Measurements from ENCODE around the gene ZFTA.

Gene ZFTA

GRCh38 chr11:63770763-63771162, 2.2 kb upstream of the ZFTA start:
- H3K4me3 ChIP-seq (ENCODE audit: low read depth in 1 of 2, low read length in 2 of 2), result no peak overlapping the region
- no peaks in the 10 kb centered on the region for H3K9me3 ChIP-seq (ENCODE audit: low read length)
- H3K36me3 ChIP-seq (ENCODE audit: insufficient read depth, low read length), result no peaks in the 10 kb centered on the region
- H3K9ac ChIP-seq (ENCODE audit: low read length), result no peak overlapping the region
- H3K27ac ChIP-seq (ENCODE audit: low read depth, low read length), result no peak overlapping the region
- no peaks in the 10 kb centered on the region for H3K27me3 ChIP-seq (ENCODE audit: control insufficient read depth in 1 of 2, insufficient read depth in 2 of 2, low read length in 2 of 2)
- peaks cover 24% of the 10 kb centered on the region for H3K4me1 ChIP-seq (ENCODE audit: insufficient read depth, low read length)

GRCh38 chr11:63769714-63770455, 1.3 kb upstream of the ZFTA start:
- peak overlapping the region; percentile 34 for H3K27ac ChIP-seq (ENCODE audit: low read depth, low read length)
- peaks cover 32% of the 10 kb centered on the region for H3K4me1 ChIP-seq (ENCODE audit: insufficient read depth, low read length)
- no peaks in the 10 kb centered on the region for H3K27me3 ChIP-seq (ENCODE audit: control insufficient read depth in 1 of 2, insufficient read depth in 2 of 2, low read length in 2 of 2)
- no peaks in the 10 kb centered on the region for H3K9me3 ChIP-seq (ENCODE audit: low read length)
- H3K36me3 ChIP-seq (ENCODE audit: insufficient read depth, low read length), result no peaks in the 10 kb centered on the region
- peak overlapping the region; percentile 53 to 65 for H3K4me3 ChIP-seq (ENCODE audit: low read depth in 1 of 2, low read length in 2 of 2)
- H3K9ac ChIP-seq (ENCODE audit: low read length), result no peak overlapping the region

GRCh38 chr11:63769042-63769713, 603 bp upstream of the ZFTA start:
- no peaks in the 10 kb centered on the region for H3K36me3 ChIP-seq (ENCODE audit: insufficient read depth, low read length)
- no peaks in the 10 kb centered on the region for H3K9me3 ChIP-seq (ENCODE audit: low read length)
- H3K27me3 ChIP-seq (ENCODE audit: control insufficient read depth in 1 of 2, insufficient read depth in 2 of 2, low read length in 2 of 2), result no peaks in the 10 kb centered on the region
- peaks cover 32% of the 10 kb centered on the region for H3K4me1 ChIP-seq (ENCODE audit: insufficient read depth, low read length)
- peak overlapping the region; percentile 34 for H3K27ac ChIP-seq (ENCODE audit: low read depth, low read length)
- H3K4me3 ChIP-seq (ENCODE audit: low read depth in 1 of 2, low read length in 2 of 2), result peak overlapping the region; percentile 53 to 65
- H3K9ac ChIP-seq (ENCODE audit: low read length), result no peak overlapping the region

GRCh38 chr11:63767565-63768236, 874 bp downstream of the ZFTA start:
- no peaks in the 10 kb centered on the region for H3K9me3 ChIP-seq (ENCODE audit: low read length)
- peaks cover 32% of the 10 kb centered on the region for H3K4me1 ChIP-seq (ENCODE audit: insufficient read depth, low read length)
- no peaks in the 10 kb centered on the region for H3K27me3 ChIP-seq (ENCODE audit: control insufficient read depth in 1 of 2, insufficient read depth in 2 of 2, low read length in 2 of 2)
- no peaks in the 10 kb centered on the region for H3K36me3 ChIP-seq (ENCODE audit: insufficient read depth, low read length)
- H3K4me3 ChIP-seq (ENCODE audit: low read depth in 1 of 2, low read length in 2 of 2), result peak overlapping the region; percentile 70 to 83
- peak overlapping the region; percentile 59 for H3K27ac ChIP-seq (ENCODE audit: low read depth, low read length)
- peak overlapping the region; percentile 67 for H3K9ac ChIP-seq (ENCODE audit: low read length)

GRCh38 chr11:63767267-63767564, 1.4 kb downstream of the ZFTA start:
- Histone ChIP-seq H3K27me3 (ENCODE audit: control insufficient read depth in 1 of 2, insufficient read depth in 2 of 2, low read length in 2 of 2) (no peaks in the 10 kb centered on the region), H3K4me1 (ENCODE audit: insufficient read depth, low read length) (peaks cover 32% of the 10 kb centered on the region), H3K9ac (ENCODE audit: low read length) (peak overlapping the region; percentile 67), H3K4me3 (ENCODE audit: low read depth in 1 of 2, low read length in 2 of 2) (peak overlapping the region; percentile 70 to 83), H3K27ac (ENCODE audit: low read depth, low read length) (peak overlapping the region; percentile 59), H3K36me3 (ENCODE audit: insufficient read depth, low read length) (no peaks in the 10 kb centered on the region), H3K9me3 (ENCODE audit: low read length) (no peaks in the 10 kb centered on the region)

- Histone ChIP-seq H3K4me3 (ENCODE audit: low read depth in 1 of 2, low read length in 2 of 2) (peak overlapping the region; percentile 70 to 83), H3K9ac (ENCODE audit: low read length) (no peak overlapping the region), H3K27me3 (ENCODE audit: control insufficient read depth in 1 of 2, insufficient read depth in 2 of 2, low read length in 2 of 2) (no peaks in the 10 kb centered on the region), H3K4me1 (ENCODE audit: insufficient read depth, low read length) (peaks cover 37% of the 10 kb centered on the region), H3K36me3 (ENCODE audit: insufficient read depth, low read length) (no peaks in the 10 kb centered on the region), H3K9me3 (ENCODE audit: low read length) (no peaks in the 10 kb centered on the region), H3K27ac (ENCODE audit: low read depth, low read length) (peak overlapping the region; percentile 59)
Measured at GRCh38 chr11:63766531-63767235, 1.9 kb downstream of the ZFTA start.

GRCh38 chr11:63765688-63766241, 2.8 kb downstream of the ZFTA start:
- Histone ChIP-seq H3K9me3 (ENCODE audit: low read length) (no peaks in the 10 kb centered on the region), H3K4me1 (ENCODE audit: insufficient read depth, low read length) (peaks cover 46% of the 10 kb centered on the region), H3K27me3 (ENCODE audit: control insufficient read depth in 1 of 2, insufficient read depth in 2 of 2, low read length in 2 of 2) (no peaks in the 10 kb centered on the region), H3K36me3 (ENCODE audit: insufficient read depth, low read length) (no peaks in the 10 kb centered on the region), H3K27ac (ENCODE audit: low read depth, low read length) (peak overlapping the region; percentile 32), H3K9ac (ENCODE audit: low read length) (no peak overlapping the region), H3K4me3 (ENCODE audit: low read depth in 1 of 2, low read length in 2 of 2) (no peak overlapping the region)

- Histone ChIP-seq H3K27me3 (ENCODE audit: control insufficient read depth in 1 of 2, insufficient read depth in 2 of 2, low read length in 2 of 2) (no peaks in the 10 kb centered on the region), H3K4me3 (ENCODE audit: low read depth in 1 of 2, low read length in 2 of 2) (no peak overlapping the region), H3K27ac (ENCODE audit: low read depth, low read length) (peak overlapping the region; percentile 84), H3K9ac (ENCODE audit: low read length) (no peak overlapping the region), H3K9me3 (ENCODE audit: low read length) (no peaks in the 10 kb centered on the region), H3K36me3 (ENCODE audit: insufficient read depth, low read length) (no peaks in the 10 kb centered on the region), H3K4me1 (ENCODE audit: insufficient read depth, low read length) (peaks cover 44% of the 10 kb centered on the region)
Measured at GRCh38 chr11:63764679-63765647, 3.6 kb downstream of the ZFTA start.

GRCh38 chr11:63764340-63764678, 4.3 kb downstream of the ZFTA start:
- Histone ChIP-seq H3K9ac (ENCODE audit: low read length) (no peak overlapping the region), H3K9me3 (ENCODE audit: low read length) (no peaks in the 10 kb centered on the region), H3K27me3 (ENCODE audit: control insufficient read depth in 1 of 2, insufficient read depth in 2 of 2, low read length in 2 of 2) (no peaks in the 10 kb centered on the region), H3K36me3 (ENCODE audit: insufficient read depth, low read length) (no peaks in the 10 kb centered on the region), H3K4me3 (ENCODE audit: low read depth in 1 of 2, low read length in 2 of 2) (no peak overlapping the region), H3K4me1 (ENCODE audit: insufficient read depth, low read length) (peaks cover 39% of the 10 kb centered on the region), H3K27ac (ENCODE audit: low read depth, low read length) (peak overlapping the region; percentile 84)

GRCh38 chr11:63763496-63764339, 4.9 kb downstream of the ZFTA start:
- H3K4me1 ChIP-seq (ENCODE audit: insufficient read depth, low read length), result peaks cover 39% of the 10 kb centered on the region
- H3K27me3 ChIP-seq (ENCODE audit: control insufficient read depth in 1 of 2, insufficient read depth in 2 of 2, low read length in 2 of 2), result no peaks in the 10 kb centered on the region
- peak overlapping the region; percentile 53 to 63 for H3K4me3 ChIP-seq (ENCODE audit: low read depth in 1 of 2, low read length in 2 of 2)
- H3K9ac ChIP-seq (ENCODE audit: low read length), result no peak overlapping the region
- no peaks in the 10 kb centered on the region for H3K9me3 ChIP-seq (ENCODE audit: low read length)
- peak overlapping the region; percentile 84 for H3K27ac ChIP-seq (ENCODE audit: low read depth, low read length)
- no peaks in the 10 kb centered on the region for H3K36me3 ChIP-seq (ENCODE audit: insufficient read depth, low read length)

All from muscle layer of colon (tissue), 2 donors.